Subcutaneous adipose tissue (tissue), 4 donors: Measurements from ENCODE around the gene FADD. TPM values are rescaled to one million over a fixed set of nuclear protein-coding genes. Genes with fewer than 3 reads are reported as not detected.

Experiments
- total RNA-seq, 4 donors: library from RNA; depleted of rRNA; stranded (reverse); fragments of >200 nt; gene quantifications; one replicate each; pipeline ENCODE4 v1.1.0, GENCODE V29; 2016
- TF ChIP-seq, protein P1 (sequence below): fragments of 450-650 bp; IDR thresholded peaks from one replicate; pipeline ENCODE4 v1.5.1; 2016; ENCODE audit warnings: low read depth, mild to moderate bottlenecking, control low read depth, antibody characterized with exemption, moderate library complexity

The FADD gene
- total RNA-seq, 4 donors from 2014 or later, result 16.7 to 21.1 (median 20.1) TPM

DNA sequence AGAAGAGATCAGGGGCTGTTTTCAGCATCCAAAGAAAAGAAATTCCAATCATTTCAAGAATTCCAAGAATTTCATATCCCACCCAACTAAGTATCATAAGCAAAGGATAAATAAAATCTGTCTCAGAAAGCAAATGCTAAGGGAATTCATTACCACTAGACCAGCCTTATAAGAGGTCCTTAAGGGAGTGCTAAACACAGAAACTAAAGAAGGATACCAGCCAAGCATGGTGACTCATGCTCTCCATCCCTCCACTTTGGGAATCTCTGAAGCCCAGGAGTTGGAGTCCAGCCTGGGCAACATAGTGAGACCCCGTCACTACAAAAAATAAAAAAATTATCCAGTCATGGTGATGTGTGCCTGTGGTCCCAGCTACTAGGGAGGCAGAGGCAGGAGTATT is 17.8 kb downstream of the FADD start:
- TF ChIP-seq, protein P1, sequence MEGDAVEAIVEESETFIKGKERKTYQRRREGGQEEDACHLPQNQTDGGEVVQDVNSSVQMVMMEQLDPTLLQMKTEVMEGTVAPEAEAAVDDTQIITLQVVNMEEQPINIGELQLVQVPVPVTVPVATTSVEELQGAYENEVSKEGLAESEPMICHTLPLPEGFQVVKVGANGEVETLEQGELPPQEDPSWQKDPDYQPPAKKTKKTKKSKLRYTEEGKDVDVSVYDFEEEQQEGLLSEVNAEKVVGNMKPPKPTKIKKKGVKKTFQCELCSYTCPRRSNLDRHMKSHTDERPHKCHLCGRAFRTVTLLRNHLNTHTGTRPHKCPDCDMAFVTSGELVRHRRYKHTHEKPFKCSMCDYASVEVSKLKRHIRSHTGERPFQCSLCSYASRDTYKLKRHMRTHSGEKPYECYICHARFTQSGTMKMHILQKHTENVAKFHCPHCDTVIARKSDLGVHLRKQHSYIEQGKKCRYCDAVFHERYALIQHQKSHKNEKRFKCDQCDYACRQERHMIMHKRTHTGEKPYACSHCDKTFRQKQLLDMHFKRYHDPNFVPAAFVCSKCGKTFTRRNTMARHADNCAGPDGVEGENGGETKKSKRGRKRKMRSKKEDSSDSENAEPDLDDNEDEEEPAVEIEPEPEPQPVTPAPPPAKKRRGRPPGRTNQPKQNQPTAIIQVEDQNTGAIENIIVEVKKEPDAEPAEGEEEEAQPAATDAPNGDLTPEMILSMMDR, result no peak

DNA sequence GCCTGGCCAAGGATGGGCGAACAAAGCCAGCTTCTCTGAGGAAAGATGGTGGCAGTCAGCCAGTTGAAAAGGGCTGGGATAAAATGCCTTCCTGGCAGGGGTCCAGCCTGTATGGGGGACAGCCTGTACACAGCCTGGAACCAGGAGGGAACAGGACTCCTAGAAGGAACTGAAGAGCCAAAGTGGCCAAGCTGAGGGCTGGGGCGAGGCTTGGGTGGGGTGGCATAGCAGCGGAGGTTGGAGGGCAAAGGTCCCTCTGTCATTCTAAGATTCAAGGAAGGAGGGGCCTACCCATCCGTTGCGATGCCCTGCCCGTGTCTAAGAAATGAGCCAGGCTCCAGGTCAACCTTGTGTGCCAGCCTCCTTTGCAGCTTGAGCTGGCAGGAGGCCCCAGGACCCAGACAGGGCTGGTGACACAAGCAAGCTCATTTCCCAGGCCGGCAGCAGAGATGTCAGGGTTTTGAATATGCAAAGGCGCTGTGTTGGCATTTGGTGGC is 22.6 kb downstream of the FADD start:
- TF ChIP-seq, protein P1, result no peak

DNA sequence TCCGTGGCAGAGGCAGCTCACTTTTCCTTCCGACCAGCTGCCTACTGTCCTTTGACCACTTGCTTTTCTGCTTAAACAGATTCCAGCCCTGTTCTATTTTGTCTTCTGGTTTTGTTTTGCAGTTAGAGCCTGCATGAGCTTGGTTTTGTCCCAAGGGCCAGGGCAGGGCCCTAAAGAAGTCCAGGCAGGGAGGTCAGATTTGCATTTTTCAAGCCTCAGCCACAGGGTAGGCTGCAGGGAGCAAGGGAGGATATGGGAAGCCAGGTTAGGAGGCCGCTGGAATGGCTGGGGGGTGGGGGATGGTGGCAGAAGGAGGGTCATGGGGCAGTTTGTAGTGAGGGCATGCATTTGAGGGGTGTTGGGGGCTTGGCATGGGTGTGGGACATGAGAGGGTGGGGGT is 23.1 kb downstream of the FADD start:
- TF ChIP-seq, protein P1, result no peak

DNA sequence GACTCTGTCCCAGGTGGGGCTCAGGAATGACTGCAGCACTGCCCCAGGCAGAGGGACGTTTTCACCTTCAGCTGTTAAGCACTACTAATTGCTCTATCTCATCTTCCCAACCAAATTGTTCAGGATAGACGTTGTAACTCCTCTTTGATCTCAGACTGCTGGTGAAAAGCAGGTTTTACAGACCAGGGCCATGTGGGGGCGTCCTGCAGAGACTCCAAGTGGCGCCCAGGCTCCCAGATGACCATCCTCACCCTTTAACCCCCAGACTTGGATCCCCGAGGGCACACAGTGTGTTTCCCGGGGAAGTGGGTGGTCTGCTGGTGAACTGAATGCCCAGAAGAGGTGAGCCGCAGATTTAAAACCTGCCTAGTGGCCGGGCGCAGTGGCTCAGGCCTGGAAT is 23.9 kb downstream of the FADD start:
- TF ChIP-seq, protein P1, result no peak

DNA sequence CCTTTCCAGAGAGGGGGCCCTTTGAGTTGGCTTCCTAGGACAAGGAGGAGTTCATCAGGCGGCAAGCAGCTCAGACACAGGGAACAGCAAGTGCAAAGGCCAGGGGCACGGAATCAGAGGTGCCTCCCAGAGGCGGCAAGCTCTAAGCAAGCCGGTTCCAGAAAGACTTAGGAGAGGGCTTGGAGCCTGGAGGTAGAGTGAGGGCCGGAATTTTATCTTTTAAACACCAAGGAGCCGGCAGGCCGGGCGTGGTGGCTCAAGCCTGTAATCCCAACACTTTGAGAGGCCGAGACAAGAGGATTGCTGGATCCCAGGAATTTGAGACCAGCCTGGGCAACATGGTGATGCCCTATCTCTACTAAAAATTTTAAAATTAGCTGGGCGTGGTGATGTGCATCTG is 26.6 kb downstream of the FADD start:
- TF ChIP-seq, protein P1, result no peak

DNA sequence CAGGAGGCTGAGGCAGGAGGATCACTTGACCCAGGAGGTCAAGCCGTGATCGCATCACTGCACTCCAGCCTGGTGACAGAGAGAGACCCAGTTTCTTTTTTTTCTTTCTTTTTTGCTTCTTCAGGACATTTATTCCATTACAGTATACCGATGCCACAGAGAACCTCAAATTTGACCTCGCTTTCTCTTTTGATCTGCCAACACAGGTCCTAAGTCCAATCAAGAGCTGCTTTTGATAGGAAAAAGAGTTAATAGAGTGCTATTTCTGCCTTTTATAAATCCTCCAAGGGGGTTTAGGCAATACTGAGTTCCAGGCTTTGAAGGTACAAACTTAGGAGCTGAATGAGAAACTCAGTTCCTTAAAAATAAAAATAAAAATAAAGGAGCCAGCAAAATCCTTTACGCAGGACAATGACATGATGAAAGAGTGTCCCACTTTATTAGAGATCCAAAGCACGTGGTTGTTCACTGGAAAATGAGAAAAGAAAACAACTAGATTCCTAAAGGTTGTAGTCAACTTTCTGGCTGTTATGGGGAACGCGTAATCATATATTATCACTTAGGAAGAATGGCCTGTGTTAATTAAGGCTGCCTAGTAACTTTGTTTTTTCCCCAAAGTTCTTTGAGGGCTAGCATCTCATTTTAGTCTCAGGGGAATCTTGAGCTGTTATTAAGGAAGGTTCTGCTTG is 27.2 kb downstream of the FADD start:
- TF ChIP-seq, protein P1, result no peak

DNA sequence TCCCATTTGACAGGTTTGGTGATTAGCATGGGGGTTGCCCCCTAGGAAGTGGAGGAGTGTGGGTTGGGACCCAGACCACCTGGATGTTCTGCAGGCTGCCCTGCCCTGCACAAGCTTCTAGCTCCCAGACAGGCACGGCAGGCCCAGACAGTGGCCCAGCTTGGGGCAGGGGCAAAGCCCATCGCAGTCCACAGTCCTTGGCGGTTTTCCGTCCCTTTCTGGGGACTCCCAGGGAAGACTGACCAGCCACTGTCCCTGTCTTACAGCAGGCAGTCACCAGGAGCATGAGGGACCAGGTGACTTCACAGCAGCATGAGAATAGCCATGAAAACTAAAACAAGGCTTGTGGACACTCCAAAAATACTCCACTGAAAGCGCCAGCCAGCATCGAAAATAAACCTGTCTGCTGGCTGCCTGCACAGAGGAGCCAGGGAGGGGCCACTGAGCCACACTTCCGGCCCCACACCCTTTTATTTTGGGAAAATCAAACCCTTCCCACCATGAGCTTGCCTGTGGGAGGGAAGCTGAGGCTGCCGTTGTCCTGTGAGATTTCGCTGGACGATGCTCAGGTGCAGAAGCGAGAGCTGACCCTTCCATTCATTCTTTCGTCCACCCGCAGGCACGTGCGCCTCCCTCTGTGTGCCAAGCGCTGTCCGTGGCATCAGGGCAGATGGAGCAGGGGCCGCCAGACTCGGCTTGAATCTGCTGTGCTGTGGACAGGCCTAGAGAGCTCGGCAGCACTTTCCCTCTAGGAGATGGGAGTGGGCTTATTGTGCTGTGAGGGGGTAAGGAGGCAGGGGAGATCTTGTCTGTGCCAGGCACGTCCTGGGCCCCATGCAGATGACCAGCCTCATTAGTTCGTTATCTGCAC is 28.0 kb downstream of the FADD start:
- TF ChIP-seq, protein P1, result no peak
